Activated B cell treated with CpG ODN at 0.5 μM for 24 hours (primary cell): ENCODE results near the gene ARID2. TPM values are rescaled to one million over a fixed set of nuclear protein-coding genes. Genes with fewer than 3 reads are reported as not detected.

Experiments
- ATAC-seq: fragments of 200-7000 bp; cut with Tn5 transposase; one replicate; pipeline ENCODE4 v1.10.0; 2021; ENCODE audit warnings: low read depth, mild to moderate bottlenecking, moderate library complexity
- CTCF ChIA-PET: fragments of 350-600 bp; sonication (Branson Sonifier 250); formaldehyde crosslinking; loops from one replicate; lab custom pipeline; 2021; ENCODE audit warnings: antibody characterized with exemption; lab: Charles Lee
- POLR2A ChIA-PET: fragments of 350-600 bp; sonication (Branson Sonifier 250); formaldehyde crosslinking; loops from one replicate; lab custom pipeline; 2021; ENCODE audit warnings: antibody characterized with exemption; lab: Charles Lee
- DNase-seq: peaks from one replicate; pipeline ENCODE4 v3.0.0; 2022
- H3K27ac Mint-ChIP-seq: one replicate; pipeline ENCODE4 v1.8.0; 2020; ENCODE audit warnings: mixed read lengths
- H3K27me3 Mint-ChIP-seq: one replicate; pipeline ENCODE4 v1.8.0; 2021; ENCODE audit warnings: mixed read lengths
- H3K36me3 Mint-ChIP-seq: one replicate; pipeline ENCODE4 v1.8.0; 2021; ENCODE audit warnings: low read depth, mixed read lengths
- H3K4me1 Mint-ChIP-seq: one replicate; pipeline ENCODE4 v1.8.0; 2021; ENCODE audit warnings: mixed read lengths
- H3K4me3 Mint-ChIP-seq: one replicate; pipeline ENCODE4 v1.8.0; 2020; ENCODE audit warnings: mild to moderate bottlenecking, mixed read lengths
- H3K9me3 Mint-ChIP-seq: one replicate; pipeline ENCODE4 v1.8.0; 2020; ENCODE audit warnings: mixed read lengths
- CTCF ChIP-seq: fragments of 200-600 bp; IDR thresholded peaks from one replicate; pipeline ENCODE4 v1.8.0; 2022; ENCODE audit warnings: antibody characterized with exemption, mild to moderate bottlenecking
- intact Hi-C: fragments of 100-400 bp; cut with micrococcal nuclease; formaldehyde crosslinking; loops from one replicate; pipeline ENCODE4 v1.15.1; 2024
- total RNA-seq: library from RNA; stranded (reverse); gene quantifications from 2 replicates; pipeline ENCODE4 v1.2.3, GENCODE V29; 2022

ARID2 gene
- total RNA-seq, 1 donor from 2014 or later, result 48.7 TPM

GRCh38 chr12:45880533-45880932 is 151.0 kb downstream of the ARID2 start:
- ChIA-PET POLR2A (no interaction called here), CTCF (no interaction called here)
- no peaks in the 10 kb centered on the region for H3K4me1 Mint-ChIP-seq
- peaks cover 74% of the 10 kb centered on the region for H3K36me3 Mint-ChIP-seq
- H3K27me3 Mint-ChIP-seq, result no peaks in the 10 kb centered on the region
- H3K27ac Mint-ChIP-seq, result no peak overlapping the region
- TF ChIP-seq CTCF, result no peak
- ATAC-seq (no peak), DNase-seq (no peak)
- H3K4me3 Mint-ChIP-seq, result no peak overlapping the region
- intact Hi-C loops, result no loop called here
- peaks cover 2% of the 10 kb centered on the region for H3K9me3 Mint-ChIP-seq

GRCh38 chr12:45883187-45883586 is 153.7 kb downstream of the ARID2 start:
- no peaks in the 10 kb centered on the region for H3K4me1 Mint-ChIP-seq
- H3K4me3 Mint-ChIP-seq, result no peak overlapping the region
- no peak overlapping the region for H3K27ac Mint-ChIP-seq
- H3K36me3 Mint-ChIP-seq, result peaks cover 72% of the 10 kb centered on the region
- intact Hi-C loops, result no loop called here
- TF ChIP-seq CTCF, result no peak
- DNase-seq (no peak), ATAC-seq (no peak)
- CTCF ChIA-PET, result no interaction called here
- peaks cover 4% of the 10 kb centered on the region for H3K9me3 Mint-ChIP-seq
- POLR2A ChIA-PET, result no interaction called here
- no peaks in the 10 kb centered on the region for H3K27me3 Mint-ChIP-seq

GRCh38 chr12:45886685-45887084 is 157.2 kb downstream of the ARID2 start:
- Mint-ChIP-seq H3K4me3 (no peak overlapping the region), H3K9me3 (peaks cover 4% of the 10 kb centered on the region), H3K36me3 (peaks cover 53% of the 10 kb centered on the region), H3K27ac (no peak overlapping the region), H3K27me3 (no peaks in the 10 kb centered on the region), H3K4me1 (no peaks in the 10 kb centered on the region)
- ATAC-seq (no peak), DNase-seq (no peak)
- intact Hi-C loops, result no loop called here
- POLR2A ChIA-PET, result no interaction called here
- CTCF ChIA-PET, result no interaction called here
- no peak for TF ChIP-seq CTCF

GRCh38 chr12:45887544-45887943 is 158.0 kb downstream of the ARID2 start:
- CTCF ChIA-PET, result no interaction called here
- Mint-ChIP-seq H3K27me3 (no peaks in the 10 kb centered on the region), H3K4me3 (no peak overlapping the region), H3K4me1 (no peaks in the 10 kb centered on the region), H3K27ac (no peak overlapping the region), H3K9me3 (peaks cover 4% of the 10 kb centered on the region), H3K36me3 (peaks cover 50% of the 10 kb centered on the region)
- intact Hi-C loops, result no loop called here
- no peak for TF ChIP-seq CTCF
- POLR2A ChIA-PET, result no interaction called here
- ATAC-seq (no peak), DNase-seq (no peak)

- ATAC-seq (no peak), DNase-seq (no peak)
- Mint-ChIP-seq H3K27ac (no peak overlapping the region), H3K27me3 (no peaks in the 10 kb centered on the region), H3K36me3 (peaks cover 53% of the 10 kb centered on the region), H3K9me3 (peaks cover 4% of the 10 kb centered on the region), H3K4me3 (no peak overlapping the region), H3K4me1 (no peaks in the 10 kb centered on the region)
- intact Hi-C loops, result no loop called here
- ChIA-PET POLR2A (no interaction called here), CTCF (no interaction called here)
- no peak for TF ChIP-seq CTCF
Observed at GRCh38 chr12:45890276-45890675, 160.8 kb downstream of the ARID2 start.
